AG04450 (cell line): ENCODE results near the gene DLL3. TPM values are rescaled to one million over a fixed set of nuclear protein-coding genes. Genes with fewer than 3 reads are reported as not detected.

Experiments used
- CTCF ChIA-PET: fragments of 300-600, 350-600 bp; formaldehyde crosslinking; extraction: SDS; loops from one replicate; lab custom pipeline; 2022; ENCODE audit warnings: antibody characterized with exemption, inconsistent platforms; lab: Charles Lee
- POLR2A ChIA-PET: fragments of 350-600 bp; formaldehyde crosslinking; extraction: SDS; loops from one replicate; lab custom pipeline; 2021; ENCODE audit warnings: antibody characterized with exemption, inconsistent platforms; lab: Yijun Ruan, JAX
- DNase-seq: peaks from one replicate; pipeline ENCODE4 v3.0.0-alpha.2; 2011; ENCODE audit warnings: low read depth, low spot score
- H3K27ac ChIP-seq: one replicate; pipeline ENCODE4 v1.5.1; 2012; ENCODE audit warnings: low read depth, low read length, control low read depth
- H3K27me3 ChIP-seq: one replicate; pipeline ENCODE4 v1.6.0; 2012; ENCODE audit warnings: low read length; ENCODE audit not compliant: control insufficient read depth, insufficient read depth
- H3K4me3 ChIP-seq: 2 replicates; pipeline ENCODE4 v1.5.1; 2011; ENCODE audit warnings: mild to moderate bottlenecking, low read depth, low read length, control low read depth
- H3K9me3 ChIP-seq: 2 replicates; pipeline ENCODE4 v1.5.1; 2012; ENCODE audit warnings: low read length; ENCODE audit not compliant: control insufficient read depth, insufficient read depth
- CTCF ChIP-seq: IDR thresholded peaks from 2 replicates; pipeline ENCODE4 v1.5.1; 2011; ENCODE audit warnings: low read depth, low read length, control low read depth, inconsistent platforms
- polyA plus RNA-seq: library from polyadenylated mRNA; depleted of rRNA; stranded (reverse); fragments of >200 nt; gene quantifications from 2 replicates; pipeline ENCODE4 v1.2.3, GENCODE V29; 2011

The DLL3 gene
- polyA plus RNA-seq, 1 experiment = 0.47 TPM

DNA sequence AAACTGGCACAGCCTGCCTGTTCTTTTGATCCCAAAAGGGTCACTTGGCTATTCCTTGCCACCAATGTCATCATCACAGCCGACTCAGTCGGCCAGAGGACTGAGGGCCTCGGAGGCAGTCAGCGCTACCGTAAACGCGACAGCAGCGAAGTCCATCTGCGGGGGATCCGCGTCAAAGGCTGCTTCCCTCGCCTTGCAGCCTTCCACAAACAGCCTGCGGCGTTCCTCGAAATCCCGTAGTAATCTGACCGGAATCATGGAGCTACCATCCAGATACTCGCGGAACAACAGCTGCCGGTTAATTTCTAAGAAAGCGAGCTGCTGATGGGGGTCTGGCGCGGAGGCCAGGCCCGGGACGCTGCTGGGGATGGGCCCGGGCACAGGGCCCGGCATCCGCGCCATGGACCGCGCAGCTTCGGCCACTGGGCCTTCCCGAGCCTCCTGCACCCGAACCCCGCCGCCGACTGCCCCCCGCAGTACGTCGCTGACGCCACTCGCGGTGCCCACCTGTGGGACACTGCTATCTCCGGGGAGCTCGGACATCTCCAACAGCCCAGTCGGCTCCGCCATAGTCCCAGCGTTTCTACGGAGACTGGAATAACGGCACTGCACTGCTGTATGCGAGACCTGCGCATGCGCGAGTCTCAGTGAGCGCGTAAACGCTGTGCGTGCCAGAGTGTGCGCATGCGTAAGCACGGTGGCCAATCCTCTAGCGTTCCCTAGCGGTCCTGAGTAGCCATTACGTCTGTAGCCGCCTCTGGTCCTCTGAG lies 33.7 kb downstream of the DLL3 start, which contains the start of gene EID2B:
EID2B (minus strand) TSS at position 620 of the 770 bp plus-strand sequence; CDS start at position 570, 50 bp downstream.
- POLR2A ChIA-PET = interaction anchor here (0.6 to 1.5 kb wide), 4 partner anchors 52 to 100 kb away, joined by 3 to 10 read pairs (median 4); partner anchors contain the start of genes RPS16 and TIMM50
- TF ChIP-seq CTCF = peak; percentile 98
- CTCF ChIA-PET = interaction anchor here (0.6 to 3.7 kb wide), 19 partner anchors 8 to 190 kb away, joined by 3 to 32 read pairs (median 5); partner anchors contain the start of genes RPS16, SAMD4B and TIMM50

GRCh38 chr19:39533003-39533512 lies 34.3 kb downstream of the DLL3 start:
- H3K27me3 ChIP-seq = no peaks in the 10 kb centered on the region
- POLR2A ChIA-PET = interaction anchor here (1.2 to 1.5 kb wide), 2 partner anchors 53 to 97 kb away, joined by 5 to 10 read pairs; partner anchors contain the start of genes RPS16 and TIMM50
- H3K4me3 ChIP-seq = no peak overlapping the region
- no peak for TF ChIP-seq CTCF
- DNase-seq = no peak
- no peaks in the 10 kb centered on the region; the same call in 1 of the 2 replicates for H3K9me3 ChIP-seq
- CTCF ChIA-PET = interaction anchor here (0.5 to 3.7 kb wide), 19 partner anchors 9 to 724 kb away, joined by 3 to 32 read pairs (median 5); partner anchors contain the start of genes RPS16, SAMD4B and TIMM50
- H3K27ac ChIP-seq = no peak overlapping the region

More for the DNA sequence above, 33.7 kb downstream of the DLL3 start, which contains the start of gene EID2B:
- peak within 1 kb of the TSS; percentile 52 for H3K27ac ChIP-seq
- H3K27me3 ChIP-seq = no peaks in the 10 kb centered on the region
- H3K4me3 ChIP-seq = peak within 1 kb of the TSS; percentile 95
- H3K9me3 ChIP-seq = no peaks in the 10 kb centered on the region; the same call in 1 of the 2 replicates
- peak; percentile 95 for DNase-seq

DNA sequence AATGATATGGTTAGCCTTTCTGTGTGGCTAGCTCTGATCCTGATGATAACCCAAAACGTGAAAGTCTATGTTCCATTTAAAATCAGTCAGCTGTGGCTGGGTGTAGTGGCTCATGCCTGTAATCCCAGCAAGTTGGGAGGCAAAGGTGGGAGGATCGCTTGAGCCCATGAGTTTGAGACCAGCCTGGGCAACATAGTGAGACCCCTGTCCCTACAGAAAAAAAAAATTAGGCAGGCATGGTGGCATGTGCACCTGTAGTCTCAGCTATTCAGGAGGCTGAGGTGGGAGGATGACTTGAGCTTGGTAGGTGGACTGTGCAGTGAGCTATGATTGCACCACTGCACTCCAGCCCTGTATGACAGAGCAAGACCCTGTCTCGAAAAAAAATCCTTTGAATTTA lies 35.0 kb downstream of the DLL3 start:
- no peaks in the 10 kb centered on the region; the same call in 1 of the 2 replicates for H3K9me3 ChIP-seq
- no peaks in the 10 kb centered on the region for H3K27me3 ChIP-seq
- H3K27ac ChIP-seq = no peak overlapping the region
- no peak for DNase-seq
- ChIA-PET POLR2A (interaction anchor here (0.8 kb wide), 1 partner anchor 88 kb away, joined by 3 read pairs; the partner anchor contains the start of gene SUPT5H), CTCF (interaction anchor here (0.5 to 3.7 kb wide), 7 partner anchors 10 to 725 kb away, joined by 3 to 32 read pairs (median 3); partner anchors contain the start of gene RPS16)
- no peak overlapping the region for H3K4me3 ChIP-seq
- TF ChIP-seq CTCF = no peak

DNA sequence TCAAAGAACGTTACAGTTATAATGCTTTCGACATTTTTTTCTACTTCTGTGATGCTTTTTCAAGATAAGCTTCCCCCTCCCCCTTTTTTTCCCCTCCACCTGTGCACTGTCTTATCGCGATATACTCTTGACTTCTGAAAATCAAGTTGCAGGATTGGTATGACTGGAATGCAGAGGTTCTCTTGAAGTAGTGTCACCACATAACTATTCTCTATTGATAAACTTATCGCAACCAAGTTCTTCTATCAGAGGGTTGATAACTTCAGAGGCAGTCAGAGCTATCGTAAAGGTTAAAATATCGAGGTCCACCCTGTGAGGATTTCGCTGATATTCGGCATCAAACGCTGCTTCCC lies 40.4 kb downstream of the DLL3 start:
- CTCF ChIA-PET = interaction anchor here (0.9 to 1.7 kb wide), 4 partner anchors 36 to 141 kb away, joined by 3 to 10 read pairs (median 3); partner anchors contain the start of gene DLL3
- Histone ChIP-seq H3K9me3 (no peaks in the 10 kb centered on the region), H3K4me3 (peak overlapping the region; percentile 93), H3K27me3 (peaks cover 8% of the 10 kb centered on the region), H3K27ac (peak overlapping the region; percentile 77)
- no peak for DNase-seq
- no peak for TF ChIP-seq CTCF
- POLR2A ChIA-PET = interaction anchor here (1.0 kb wide), 2 partner anchors 94 to 98 kb away, joined by 3 read pairs; partner anchors contain the start of gene SUPT5H
